Right lobe of liver (tissue), 4 donors: ENCODE measurements around the gene TBCC.

ENCODE experiments used
- POLR2A ChIP-seq: fragments of 450-650 bp; IDR thresholded peaks from one replicate; pipeline ENCODE4 v1.6.1; 2017; ENCODE audit warnings: antibody characterized with exemption, mild to moderate bottlenecking
- TF ChIP-seq, protein P1 (sequence below), 4 donors: fragments of 200-600 bp in 3 of 4; fragments of 450-650 bp in 1 of 4; IDR thresholded peaks; one replicate each; pipeline versions ENCODE4 v1.5.1 to v1.8.0; 2016 to 2022; ENCODE audit warnings: antibody characterized with exemption in 4 of 4, mild to moderate bottlenecking in 2 of 4
- donor health status: DM: no; HTN: no; CAD: no.
- donor health status: DM: no; HTN: no; CAD: no.
- donor health status: DM: no; HTN: yes; CAD: no.

DNA sequence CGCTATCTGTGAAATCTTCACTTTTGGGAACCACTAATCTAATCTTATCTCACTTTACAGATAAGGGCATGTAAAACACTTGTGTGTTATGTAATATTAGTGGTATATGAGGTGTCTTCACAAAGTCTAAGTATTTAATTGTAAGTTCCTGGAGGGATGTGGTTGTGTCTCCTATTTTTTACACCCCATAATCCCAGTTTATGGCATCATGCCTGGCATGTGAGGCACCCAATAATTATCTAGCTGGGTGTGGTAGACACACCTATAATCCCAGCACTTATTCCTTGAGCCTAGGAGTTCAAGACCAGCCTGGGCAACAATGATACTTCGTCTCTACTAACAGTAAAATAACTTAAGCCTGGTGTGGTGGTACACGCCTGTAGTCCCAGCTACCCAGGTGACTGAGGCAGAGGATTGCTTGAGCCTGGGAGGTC is 16.5 kb upstream of the TBCC start:
- TF ChIP-seq, protein P1, sequence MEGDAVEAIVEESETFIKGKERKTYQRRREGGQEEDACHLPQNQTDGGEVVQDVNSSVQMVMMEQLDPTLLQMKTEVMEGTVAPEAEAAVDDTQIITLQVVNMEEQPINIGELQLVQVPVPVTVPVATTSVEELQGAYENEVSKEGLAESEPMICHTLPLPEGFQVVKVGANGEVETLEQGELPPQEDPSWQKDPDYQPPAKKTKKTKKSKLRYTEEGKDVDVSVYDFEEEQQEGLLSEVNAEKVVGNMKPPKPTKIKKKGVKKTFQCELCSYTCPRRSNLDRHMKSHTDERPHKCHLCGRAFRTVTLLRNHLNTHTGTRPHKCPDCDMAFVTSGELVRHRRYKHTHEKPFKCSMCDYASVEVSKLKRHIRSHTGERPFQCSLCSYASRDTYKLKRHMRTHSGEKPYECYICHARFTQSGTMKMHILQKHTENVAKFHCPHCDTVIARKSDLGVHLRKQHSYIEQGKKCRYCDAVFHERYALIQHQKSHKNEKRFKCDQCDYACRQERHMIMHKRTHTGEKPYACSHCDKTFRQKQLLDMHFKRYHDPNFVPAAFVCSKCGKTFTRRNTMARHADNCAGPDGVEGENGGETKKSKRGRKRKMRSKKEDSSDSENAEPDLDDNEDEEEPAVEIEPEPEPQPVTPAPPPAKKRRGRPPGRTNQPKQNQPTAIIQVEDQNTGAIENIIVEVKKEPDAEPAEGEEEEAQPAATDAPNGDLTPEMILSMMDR (IDR thresholded peaks at IDR 0.05), result no peak
- TF ChIP-seq POLR2A, result no peak
